Glutamatergic neuron (in vitro differentiated cells): Measurements from ENCODE around the gene ALPK1. TPM values are rescaled to one million over a fixed set of nuclear protein-coding genes. Genes with fewer than 3 reads are reported as not detected.

Experiments used
- DNase-seq: peaks from one replicate; pipeline ENCODE4 v3.0.0; 2022
- H3K27ac Mint-ChIP-seq: one replicate; pipeline ENCODE4 v1.8.0; 2020; ENCODE audit warnings: mild to moderate bottlenecking, mixed read lengths, inconsistent platforms; ENCODE audit not compliant: unreplicated experiment
- H3K27me3 Mint-ChIP-seq: one replicate; pipeline ENCODE4 v1.8.0; 2020; ENCODE audit warnings: mild to moderate bottlenecking, moderate library complexity, mixed read lengths, inconsistent platforms; ENCODE audit not compliant: unreplicated experiment
- H3K36me3 Mint-ChIP-seq: one replicate; pipeline ENCODE4 v1.8.0; 2020; ENCODE audit warnings: mild to moderate bottlenecking, mixed read lengths, inconsistent platforms; ENCODE audit not compliant: unreplicated experiment
- H3K4me1 Mint-ChIP-seq: one replicate; pipeline ENCODE4 v1.8.0; 2020; ENCODE audit warnings: mild to moderate bottlenecking, low read depth, mixed read lengths, inconsistent platforms; ENCODE audit not compliant: unreplicated experiment
- H3K4me3 Mint-ChIP-seq: one replicate; pipeline ENCODE4 v1.8.0; 2020; ENCODE audit warnings: mild to moderate bottlenecking, mixed read lengths, inconsistent platforms; ENCODE audit not compliant: unreplicated experiment
- H3K9me3 Mint-ChIP-seq: one replicate; pipeline ENCODE4 v1.8.0; 2020; ENCODE audit warnings: mild to moderate bottlenecking, moderate library complexity, mixed read lengths, inconsistent platforms; ENCODE audit not compliant: unreplicated experiment
- CTCF ChIP-seq: fragments of 200-600 bp; sonication (generic); IDR thresholded peaks from one replicate; pipeline ENCODE4 v1.5.0; 2021; ENCODE audit not compliant: partially characterized antibody, unreplicated experiment
- long read RNA-seq: library from polyadenylated mRNA; unstranded; transcript quantifications from one replicate; pipeline ENCODE4 v2.0.0, GENCODE V29; 2020; ENCODE audit not compliant: unreplicated experiment
- total RNA-seq: library from RNA; stranded (reverse); fragmentation: NEBNext Ultra II Directional; extraction: Animal tissue kit (Norgen Biotek cat#: 25700); gene quantifications from one replicate; pipeline ENCODE4 v1.2.1, GENCODE V29; 2021; ENCODE audit not compliant: unreplicated experiment

ALPK1 gene
- 0.86 TPM for total RNA-seq
- long read RNA-seq, result 0 reads

- Mint-ChIP-seq H3K4me1 (no peaks in the 10 kb centered on the region), H3K27me3 (no peaks in the 10 kb centered on the region), H3K36me3 (no peaks in the 10 kb centered on the region), H3K27ac (no peak within 1 kb of the TSS), H3K4me3 (no peak within 1 kb of the TSS), H3K9me3 (no peaks in the 10 kb centered on the region)
- DNase-seq, result no peak
- TF ChIP-seq CTCF, result no peak
Measured at GRCh38 chr4:112296949-112297880, at the start of gene ALPK1. Gene ALPK1 (plus strand): TSS chr4:112297369.

GRCh38 chr4:112251019-112251643 lies 46.0 kb upstream of the ALPK1 start:
- no peak for TF ChIP-seq CTCF
- Mint-ChIP-seq H3K36me3 (no peaks in the 10 kb centered on the region), H3K4me1 (no peaks in the 10 kb centered on the region), H3K27ac (no peak overlapping the region), H3K4me3 (no peak overlapping the region), H3K27me3 (no peaks in the 10 kb centered on the region), H3K9me3 (no peaks in the 10 kb centered on the region)
- no peak for DNase-seq

- no peaks in the 10 kb centered on the region for H3K27me3 Mint-ChIP-seq
- H3K27ac Mint-ChIP-seq, result no peak overlapping the region
- no peaks in the 10 kb centered on the region for H3K4me1 Mint-ChIP-seq
- TF ChIP-seq CTCF, result no peak
- no peaks in the 10 kb centered on the region for H3K36me3 Mint-ChIP-seq
- DNase-seq, result no peak
- no peaks in the 10 kb centered on the region for H3K9me3 Mint-ChIP-seq
- H3K4me3 Mint-ChIP-seq, result no peak overlapping the region
Measured at GRCh38 chr4:112252234-112252633, 44.9 kb upstream of the ALPK1 start.

- Mint-ChIP-seq H3K4me3 (no peak overlapping the region), H3K4me1 (no peaks in the 10 kb centered on the region), H3K27me3 (no peaks in the 10 kb centered on the region), H3K27ac (no peak overlapping the region), H3K9me3 (no peaks in the 10 kb centered on the region), H3K36me3 (no peaks in the 10 kb centered on the region)
- DNase-seq, result no peak
- no peak for TF ChIP-seq CTCF
Measured at GRCh38 chr4:112253382-112254000, 43.7 kb upstream of the ALPK1 start.
